HepG2 (cell line): ENCODE data around the gene TBC1D21.

Experiments used
- MYNN ChIP-seq: sonication (generic); formaldehyde crosslinking; IDR thresholded peaks from 2 replicates; pipeline ENCODE4 v1.4.0; 2020; ENCODE audit warnings: mild to moderate bottlenecking, low read depth, missing genetic modification reagents
- TF ChIP-seq, protein P1 (sequence below): sonication (generic); formaldehyde crosslinking; IDR thresholded peaks from 2 replicates; pipeline ENCODE4 v1.5.0; 2020; ENCODE audit warnings: mild to moderate bottlenecking, missing genetic modification reagents, moderate library complexity

DNA sequence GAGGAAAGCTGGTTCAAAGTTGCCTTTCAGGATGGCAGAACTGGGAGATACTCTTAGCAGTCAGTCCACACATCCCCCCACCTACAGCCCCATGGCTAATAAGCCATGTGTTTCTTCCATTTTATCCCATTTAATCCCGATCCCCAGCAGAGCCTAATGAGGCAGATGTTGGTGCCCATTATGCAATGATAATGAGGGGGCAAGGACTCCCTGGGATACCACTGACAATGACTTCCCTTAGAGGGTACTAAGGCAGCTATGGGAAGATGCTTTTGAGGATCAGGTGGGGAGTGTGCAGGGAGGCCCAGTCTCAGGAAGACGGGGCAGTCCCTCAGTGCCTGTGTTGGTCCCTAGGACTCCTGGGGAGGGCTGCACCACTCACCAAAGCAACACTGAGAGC, 43.8 kb upstream of the TBC1D21 start:
- TF ChIP-seq, protein P1, sequence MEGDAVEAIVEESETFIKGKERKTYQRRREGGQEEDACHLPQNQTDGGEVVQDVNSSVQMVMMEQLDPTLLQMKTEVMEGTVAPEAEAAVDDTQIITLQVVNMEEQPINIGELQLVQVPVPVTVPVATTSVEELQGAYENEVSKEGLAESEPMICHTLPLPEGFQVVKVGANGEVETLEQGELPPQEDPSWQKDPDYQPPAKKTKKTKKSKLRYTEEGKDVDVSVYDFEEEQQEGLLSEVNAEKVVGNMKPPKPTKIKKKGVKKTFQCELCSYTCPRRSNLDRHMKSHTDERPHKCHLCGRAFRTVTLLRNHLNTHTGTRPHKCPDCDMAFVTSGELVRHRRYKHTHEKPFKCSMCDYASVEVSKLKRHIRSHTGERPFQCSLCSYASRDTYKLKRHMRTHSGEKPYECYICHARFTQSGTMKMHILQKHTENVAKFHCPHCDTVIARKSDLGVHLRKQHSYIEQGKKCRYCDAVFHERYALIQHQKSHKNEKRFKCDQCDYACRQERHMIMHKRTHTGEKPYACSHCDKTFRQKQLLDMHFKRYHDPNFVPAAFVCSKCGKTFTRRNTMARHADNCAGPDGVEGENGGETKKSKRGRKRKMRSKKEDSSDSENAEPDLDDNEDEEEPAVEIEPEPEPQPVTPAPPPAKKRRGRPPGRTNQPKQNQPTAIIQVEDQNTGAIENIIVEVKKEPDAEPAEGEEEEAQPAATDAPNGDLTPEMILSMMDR (CRISPR knock-in tag): no peak
- no peak for TF ChIP-seq MYNN (CRISPR knock-in tag)
